Measurements from ENCODE around the gene C1QTNF9. TPM values are rescaled to one million over a fixed set of nuclear protein-coding genes. Genes with fewer than 3 reads are reported as not detected.
"Not testable (repeated sequence)": the region's sequence is repeated elsewhere in the genome, so short reads cannot be mapped to it uniquely, and the experiment has no call there.

C1QTNF9 gene
- total and polyA plus RNA-seq, 8 donors: 0.18 to 0.46 (median 0.26) TPM; not detected in 1

DNA sequence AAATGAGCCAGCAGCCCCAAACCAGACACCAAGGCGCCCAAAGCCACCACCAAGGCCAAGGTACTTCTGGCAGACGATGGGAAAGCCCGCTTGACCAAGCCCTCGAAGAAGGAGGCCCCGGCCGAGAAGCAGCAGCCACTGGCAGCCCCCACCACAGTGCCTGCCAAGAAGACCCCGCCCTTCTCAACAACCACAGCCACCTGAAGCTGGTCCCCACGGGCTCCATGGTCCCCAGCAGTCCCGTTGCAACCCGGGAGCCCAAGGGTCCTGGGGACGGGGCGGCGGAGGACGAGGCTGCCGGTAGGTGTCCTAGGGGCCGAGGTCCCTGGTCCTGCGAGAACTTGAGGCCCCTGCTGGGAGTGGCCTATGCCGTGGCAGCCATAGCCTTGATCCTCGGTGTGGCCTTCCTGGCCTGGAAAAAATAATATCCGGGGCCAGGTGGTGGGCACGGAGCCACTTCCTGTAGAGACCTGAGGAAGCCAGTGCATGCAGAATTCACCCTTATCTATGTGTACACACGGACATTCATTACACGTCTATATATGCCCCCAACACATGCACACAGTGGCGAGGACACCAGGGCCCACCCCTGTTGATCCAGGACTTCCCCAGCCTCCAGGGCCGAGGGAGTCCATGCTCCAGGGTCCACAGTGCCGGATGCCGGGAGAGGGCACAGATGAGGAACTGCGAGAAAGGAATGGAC, 13.8 kb downstream of the C1QTNF9 start:
- ATAC-seq (no peak), DNase-seq (no peak)
- H3K9me3 ChIP-seq: no peaks in the 10 kb centered on the region
- no peak overlapping the region for H3K4me3 ChIP-seq
- peaks cover 0 to 21% of the 10 kb centered on the region in 2 donors for H3K27me3 ChIP-seq
- TF ChIP-seq CTCF (IDR thresholded peaks at IDR 0.05): no peak
- intact Hi-C loops (cut with DNase I): no loop called here
- H3K36me3 ChIP-seq: no peaks in the 10 kb centered on the region
- no peaks in the 10 kb centered on the region for H3K4me1 ChIP-seq
- H3K27ac ChIP-seq: no peak overlapping the region

DNA sequence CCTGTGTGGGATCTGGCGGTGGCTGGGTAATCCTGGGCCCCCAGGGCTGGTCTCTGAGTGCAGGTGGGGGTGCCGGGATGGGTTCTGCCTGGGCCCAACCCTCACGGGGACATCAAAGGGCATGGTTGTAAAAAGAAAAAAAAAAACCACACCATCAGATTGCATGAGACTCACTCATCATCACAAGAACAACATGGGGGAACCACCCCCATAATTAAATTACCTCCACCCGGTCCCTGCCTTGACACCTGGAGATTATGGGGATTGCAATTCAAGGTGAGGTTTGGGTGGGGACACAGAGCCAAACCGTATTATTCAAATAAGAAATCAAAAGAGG, 14.3 kb downstream of the C1QTNF9 start:
- no peak overlapping the region for H3K27ac ChIP-seq
- peaks cover 0 to 26% of the 10 kb centered on the region in 2 donors for H3K27me3 ChIP-seq
- no peaks in the 10 kb centered on the region for H3K36me3 ChIP-seq
- ATAC-seq: no peak
- H3K4me1 ChIP-seq: no peaks in the 10 kb centered on the region
- no peak for TF ChIP-seq CTCF (IDR thresholded peaks at IDR 0.05)
- H3K4me3 ChIP-seq: no peak overlapping the region
- intact Hi-C loops (cut with DNase I): no loop called here
- no peaks in the 10 kb centered on the region for H3K9me3 ChIP-seq
- no peak for DNase-seq

DNA sequence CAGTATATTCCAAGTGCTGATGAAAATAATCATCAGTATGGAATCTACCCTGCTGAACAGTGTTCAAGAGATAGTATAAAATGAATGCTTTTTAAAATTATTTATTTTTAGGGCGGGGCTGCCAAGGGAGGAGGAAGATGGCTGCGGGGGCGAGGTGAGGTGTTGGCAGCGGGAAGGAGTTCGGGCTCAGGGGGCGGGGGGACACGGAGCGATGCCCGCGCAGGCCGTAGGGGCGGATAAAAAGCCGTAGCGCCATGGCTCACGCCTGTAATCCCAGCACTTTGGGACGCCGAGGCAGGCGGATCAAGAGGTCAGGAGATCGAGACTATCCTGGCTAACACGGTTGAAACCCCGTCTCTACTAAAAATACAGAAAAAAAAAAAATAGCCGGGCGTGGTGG, 18.2 kb downstream of the C1QTNF9 start:
- H3K27ac ChIP-seq; H3K36me3 ChIP-seq; ATAC-seq; H3K9me3 ChIP-seq; H3K4me3 ChIP-seq; intact Hi-C loops (cut with DNase I); DNase-seq; H3K4me1 ChIP-seq: not testable (repeated sequence)
- peaks cover 0 to 33% of the 10 kb centered on the region in 2 donors for H3K27me3 ChIP-seq

- H3K27me3 ChIP-seq: peaks cover 0 to 33% of the 10 kb centered on the region in 2 donors
- ATAC-seq: peak; percentile 46
- DNase-seq: no peak
- intact Hi-C loops (cut with DNase I): no loop called here
- no peaks in the 10 kb centered on the region for H3K9me3 ChIP-seq
- H3K4me3 ChIP-seq: no peak overlapping the region
- no peak overlapping the region for H3K27ac ChIP-seq
- TF ChIP-seq CTCF (IDR thresholded peaks at IDR 0.05): no peak
- no peaks in the 10 kb centered on the region for H3K36me3 ChIP-seq
- H3K4me1 ChIP-seq: no peaks in the 10 kb centered on the region
Measured at GRCh38 chr13:24328145-24328544, 18.8 kb downstream of the C1QTNF9 start.

- no peak for TF ChIP-seq CTCF (IDR thresholded peaks at IDR 0.05)
- ATAC-seq (no peak), DNase-seq (no peak)
- Histone ChIP-seq H3K9me3 (peaks cover 0 to 6% of the 10 kb centered on the region in 2 donors), H3K27me3 (peaks cover 0 to 15% of the 10 kb centered on the region in 2 donors), H3K4me3 (no peak overlapping the region), H3K36me3 (no peaks in the 10 kb centered on the region), H3K4me1 (no peaks in the 10 kb centered on the region), H3K27ac (no peak overlapping the region)
- intact Hi-C loops (cut with DNase I): no loop called here
Measured at GRCh38 chr13:24338721-24339120, 29.3 kb downstream of the C1QTNF9 start.
